HEK293 (cell line): ENCODE data around the gene OR2S2.

Source experiments
- CTCF ChIP-seq: fragments of 450-650 bp; formaldehyde crosslinking; IDR thresholded peaks from 2 replicates; pipeline ENCODE4 v1.5.1; 2016; ENCODE audit warnings: missing biosample characterization, missing genetic modification characterization
- GFI1B ChIP-seq: fragments of 450-650 bp; formaldehyde crosslinking; IDR thresholded peaks from 2 replicates; pipeline ENCODE4 v1.5.1; 2016; ENCODE audit warnings: missing biosample characterization, missing genetic modification characterization
- GLI4 ChIP-seq: fragments of 450-650 bp; formaldehyde crosslinking; IDR thresholded peaks from 2 replicates; pipeline ENCODE4 v1.5.1; 2016; ENCODE audit warnings: missing biosample characterization, missing genetic modification characterization
- GLIS2 ChIP-seq: fragments of 450-650 bp; formaldehyde crosslinking; IDR thresholded peaks from 2 replicates; pipeline ENCODE4 v1.5.1; 2016; ENCODE audit warnings: missing biosample characterization, missing genetic modification characterization
- INSM2 ChIP-seq: fragments of 450-650 bp; formaldehyde crosslinking; IDR thresholded peaks from 2 replicates; pipeline ENCODE4 v1.5.1; 2016; ENCODE audit warnings: missing biosample characterization, missing genetic modification characterization
- MYNN ChIP-seq: fragments of 450-650 bp; formaldehyde crosslinking; IDR thresholded peaks from 2 replicates; pipeline ENCODE4 v1.5.1; 2016; ENCODE audit warnings: missing biosample characterization, missing genetic modification characterization, borderline replicate concordance
- SP3 ChIP-seq: fragments of 450-650 bp; formaldehyde crosslinking; IDR thresholded peaks from 2 replicates; pipeline ENCODE4 v1.5.1; 2016; ENCODE audit warnings: missing biosample characterization, missing genetic modification characterization
- ZBTB26 ChIP-seq: fragments of 450-650 bp; formaldehyde crosslinking; optimal IDR thresholded peaks from 2 replicates; pipeline ENCODE3; 2016; ENCODE audit warnings: missing biosample characterization, mild to moderate bottlenecking, missing genetic modification characterization
- ZBTB44 ChIP-seq: fragments of 450-650 bp; IDR thresholded peaks from 2 replicates; pipeline ENCODE4 v1.5.1; 2018; ENCODE audit warnings: missing biosample characterization, mild to moderate bottlenecking, missing genetic modification characterization
- ZFP3 ChIP-seq: fragments of 450-650 bp; formaldehyde crosslinking; IDR thresholded peaks from 2 replicates; pipeline ENCODE4 v1.5.1; 2016; ENCODE audit warnings: low read depth, missing biosample characterization, missing genetic modification characterization
- ZNF214 ChIP-seq: fragments of 450-650 bp; formaldehyde crosslinking; IDR thresholded peaks from 2 replicates; pipeline ENCODE4 v1.5.1; 2017; ENCODE audit warnings: missing biosample characterization, mild to moderate bottlenecking, missing genetic modification characterization, borderline replicate concordance
- ZNF221 ChIP-seq: fragments of 450-650 bp; formaldehyde crosslinking; IDR thresholded peaks from 2 replicates; pipeline ENCODE4 v1.5.1; 2017; ENCODE audit warnings: missing biosample characterization, missing genetic modification characterization, borderline replicate concordance
- ZNF223 ChIP-seq: fragments of 450-650 bp; formaldehyde crosslinking; IDR thresholded peaks from 2 replicates; pipeline ENCODE4 v1.5.1; 2016; ENCODE audit warnings: missing biosample characterization, missing genetic modification characterization
- ZNF280C ChIP-seq: fragments of 450-650 bp; formaldehyde crosslinking; IDR thresholded peaks from 2 replicates; pipeline ENCODE4 v1.5.1; 2016; ENCODE audit warnings: missing biosample characterization, missing genetic modification characterization
- ZNF311 ChIP-seq: fragments of 450-650 bp; formaldehyde crosslinking; IDR thresholded peaks from 2 replicates; pipeline ENCODE4 v1.5.1; 2017; ENCODE audit warnings: missing biosample characterization, missing genetic modification characterization, borderline replicate concordance
- ZNF433 ChIP-seq: fragments of 450-650 bp; formaldehyde crosslinking; IDR thresholded peaks from 2 replicates; pipeline ENCODE4 v1.5.1; 2016; ENCODE audit warnings: missing biosample characterization, missing genetic modification characterization, low read depth
- ZNF518A ChIP-seq: fragments of 450-650 bp; formaldehyde crosslinking; conservative IDR thresholded peaks from 2 replicates; pipeline ENCODE4 v1.5.1; 2016; ENCODE audit warnings: low read depth, missing biosample characterization, missing genetic modification characterization
- ZNF521 ChIP-seq: fragments of 450-650 bp; formaldehyde crosslinking; IDR thresholded peaks from 2 replicates; pipeline ENCODE4 v1.5.1; 2017; ENCODE audit warnings: missing biosample characterization, mild to moderate bottlenecking, missing genetic modification characterization
- ZNF530 ChIP-seq: fragments of 450-650 bp; formaldehyde crosslinking; IDR thresholded peaks from 2 replicates; pipeline ENCODE4 v1.5.1; 2016; ENCODE audit warnings: low read depth, missing biosample characterization, missing genetic modification characterization
- ZNF560 ChIP-seq: fragments of 450-650 bp; formaldehyde crosslinking; IDR thresholded peaks from 2 replicates; pipeline ENCODE4 v1.5.1; 2017; ENCODE audit warnings: missing biosample characterization, missing genetic modification characterization, borderline replicate concordance
- ZNF623 ChIP-seq: fragments of 450-650 bp; formaldehyde crosslinking; IDR thresholded peaks from 2 replicates; pipeline ENCODE4 v1.5.1; 2016; ENCODE audit warnings: missing biosample characterization, missing genetic modification characterization
- ZNF792 ChIP-seq: fragments of 450-650 bp; formaldehyde crosslinking; IDR thresholded peaks from 2 replicates; pipeline ENCODE4 v1.5.1; 2016; ENCODE audit warnings: missing biosample characterization, missing genetic modification characterization
- TF ChIP-seq, protein P1 (sequence below): fragments of 450-650 bp; formaldehyde crosslinking; IDR thresholded peaks from 2 replicates; pipeline ENCODE4 v1.5.1; 2016; ENCODE audit warnings: missing biosample characterization, missing genetic modification characterization

OR2S2 gene

DNA sequence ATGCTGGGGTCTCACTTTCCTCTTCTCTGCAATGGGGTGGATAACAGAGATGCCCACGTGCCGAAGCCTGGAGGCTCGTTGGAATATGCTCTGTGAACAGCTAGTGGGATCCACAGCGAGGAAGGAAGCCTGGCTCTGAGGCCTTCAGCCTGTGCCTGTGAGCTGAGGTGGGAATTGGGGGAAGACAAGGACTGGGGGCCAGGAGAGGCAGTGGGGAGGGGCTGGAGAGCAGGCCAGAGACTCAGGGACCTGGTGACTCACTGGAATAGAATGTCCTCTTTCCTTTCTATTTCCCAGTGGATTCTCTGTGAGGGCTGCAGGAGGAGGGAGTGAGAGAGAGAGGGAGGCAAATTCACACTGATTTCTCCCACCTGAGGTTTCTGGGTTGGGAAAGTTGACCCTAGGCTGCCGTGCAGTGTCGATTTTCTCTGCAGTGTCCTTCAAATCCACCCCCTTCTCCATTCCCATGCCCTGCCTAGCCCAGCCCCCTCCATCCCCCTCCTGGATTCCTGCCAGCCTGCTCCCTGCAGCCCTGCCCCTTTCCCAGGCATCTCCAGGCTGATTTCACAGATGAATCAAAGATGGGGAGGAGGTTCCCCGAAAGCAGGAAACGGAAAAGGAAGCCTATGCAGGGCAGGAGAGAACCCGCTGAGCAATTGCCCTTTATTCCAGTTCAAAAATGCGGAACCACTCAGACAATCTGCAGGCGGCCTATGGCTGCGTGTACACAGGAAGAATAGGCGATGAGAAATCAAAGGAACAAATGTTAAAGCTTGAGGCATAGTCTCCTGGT, 50.0 kb downstream of the OR2S2 start (continued):
- TF ChIP-seq, protein P1, sequence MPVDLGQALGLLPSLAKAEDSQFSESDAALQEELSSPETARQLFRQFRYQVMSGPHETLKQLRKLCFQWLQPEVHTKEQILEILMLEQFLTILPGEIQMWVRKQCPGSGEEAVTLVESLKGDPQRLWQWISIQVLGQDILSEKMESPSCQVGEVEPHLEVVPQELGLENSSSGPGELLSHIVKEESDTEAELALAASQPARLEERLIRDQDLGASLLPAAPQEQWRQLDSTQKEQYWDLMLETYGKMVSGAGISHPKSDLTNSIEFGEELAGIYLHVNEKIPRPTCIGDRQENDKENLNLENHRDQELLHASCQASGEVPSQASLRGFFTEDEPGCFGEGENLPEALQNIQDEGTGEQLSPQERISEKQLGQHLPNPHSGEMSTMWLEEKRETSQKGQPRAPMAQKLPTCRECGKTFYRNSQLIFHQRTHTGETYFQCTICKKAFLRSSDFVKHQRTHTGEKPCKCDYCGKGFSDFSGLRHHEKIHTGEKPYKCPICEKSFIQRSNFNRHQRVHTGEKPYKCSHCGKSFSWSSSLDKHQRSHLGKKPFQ (tag by site-specific recombination), result peak; percentile 92
- TF ChIP-seq GLI4 (tag by site-specific recombination), result no peak
- TF ChIP-seq INSM2 (tag by site-specific recombination), result no peak
- TF ChIP-seq ZNF311 (tag by site-specific recombination), result no peak
- no peak for TF ChIP-seq ZNF560 (tag by site-specific recombination)
- no peak for TF ChIP-seq ZFP3 (tag by site-specific recombination)
- no peak for TF ChIP-seq GFI1B (tag by site-specific recombination)
- no peak for TF ChIP-seq ZNF433 (tag by site-specific recombination)
- TF ChIP-seq ZBTB26 (tag by site-specific recombination), result no peak
- no peak for TF ChIP-seq ZNF221
- no peak for TF ChIP-seq CTCF (tag by site-specific recombination)
- TF ChIP-seq GLIS2 (tag by site-specific recombination), result 0 out of 2 replicates have a peak, but pooled peaks have one; percentile 14
- no peak for TF ChIP-seq ZBTB44
- TF ChIP-seq ZNF223 (tag by site-specific recombination), result no peak
- 0 out of 2 replicates have a peak, but pooled peaks have one; percentile 23 for TF ChIP-seq ZNF518A (tag by site-specific recombination)
- TF ChIP-seq ZNF280C (tag by site-specific recombination), result no peak
- no peak for TF ChIP-seq ZNF530 (tag by site-specific recombination)
- TF ChIP-seq SP3 (tag by site-specific recombination), result 0 out of 2 replicates have a peak, but pooled peaks have one; percentile 40
- no peak for TF ChIP-seq ZNF214
- TF ChIP-seq ZNF521, result no peak
- TF ChIP-seq MYNN, result no peak
- no peak for TF ChIP-seq ZNF623 (tag by site-specific recombination)
- TF ChIP-seq ZNF792, result no peak
